Activated T-cell treated with anti-CD3 and anti-CD28 coated beads for 1 hour (primary cell): ENCODE results near the gene MTA1.

ENCODE experiments used
- DNase-seq: peaks from one replicate; pipeline ENCODE4 v3.0.0-alpha.2; 2020; ENCODE audit warnings: low read depth

The MTA1 gene

DNA sequence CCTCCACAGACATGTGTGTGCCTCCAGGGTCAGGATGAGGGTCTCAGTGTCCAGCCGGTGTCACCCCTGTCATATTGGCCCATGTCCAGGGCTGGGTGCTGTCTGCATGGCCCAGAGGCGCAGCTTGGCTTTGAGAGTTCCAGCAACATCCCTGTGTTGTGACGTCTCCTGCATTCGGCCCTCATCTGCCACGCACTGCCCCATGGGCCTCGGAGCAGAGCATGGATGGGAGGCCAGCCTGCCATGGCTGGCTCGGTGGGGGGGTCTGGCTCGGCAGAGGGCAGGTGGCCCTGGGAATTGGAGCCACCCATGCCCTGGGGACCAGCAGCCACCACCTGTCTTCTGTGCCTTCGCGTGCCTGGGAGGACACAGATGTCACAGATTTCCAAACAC, 32.1 kb upstream of the MTA1 start:
- DNase-seq: no peak

DNA sequence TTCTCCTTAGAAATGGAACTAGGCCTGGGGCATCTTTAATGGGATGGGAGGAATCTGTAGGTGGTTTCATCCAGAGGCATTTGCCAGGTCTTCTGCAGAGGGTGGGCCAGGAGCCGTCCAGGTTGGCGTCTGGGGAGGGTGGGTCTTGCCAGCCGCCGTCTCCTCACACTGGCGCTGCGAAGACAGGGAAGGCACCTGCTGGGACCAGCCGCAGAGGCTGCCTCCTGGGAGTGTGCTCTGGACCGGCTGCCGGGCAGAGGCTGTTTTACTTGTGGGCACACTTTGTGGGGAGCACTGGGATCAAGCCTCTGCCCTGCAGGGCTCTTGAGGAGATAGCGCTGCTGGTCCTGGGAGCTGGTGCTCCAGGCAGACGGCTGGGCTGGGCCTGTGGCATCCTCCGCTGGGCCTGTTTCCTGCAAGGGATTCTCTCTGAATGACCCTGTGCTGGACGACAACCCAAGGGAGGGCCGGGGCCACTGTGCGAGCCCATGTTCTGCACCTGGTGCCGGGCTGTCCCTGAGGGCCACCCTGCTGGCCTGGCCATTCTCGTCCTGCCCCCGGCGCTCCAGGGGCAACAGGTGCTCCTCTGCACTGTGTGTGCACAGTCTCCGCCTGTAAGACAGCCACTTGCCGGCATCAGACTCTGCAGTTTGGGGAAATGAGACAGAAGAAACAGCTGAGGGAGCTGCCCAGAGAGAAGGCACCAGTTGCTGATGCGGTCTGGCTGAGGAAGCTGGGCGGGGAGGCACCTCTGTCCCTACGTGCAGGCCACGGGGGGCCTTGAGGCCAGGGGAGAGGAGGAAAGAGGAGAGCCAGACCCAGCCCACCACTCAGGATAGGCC, 31.3 kb upstream of the MTA1 start:
- DNase-seq: no peak

DNA sequence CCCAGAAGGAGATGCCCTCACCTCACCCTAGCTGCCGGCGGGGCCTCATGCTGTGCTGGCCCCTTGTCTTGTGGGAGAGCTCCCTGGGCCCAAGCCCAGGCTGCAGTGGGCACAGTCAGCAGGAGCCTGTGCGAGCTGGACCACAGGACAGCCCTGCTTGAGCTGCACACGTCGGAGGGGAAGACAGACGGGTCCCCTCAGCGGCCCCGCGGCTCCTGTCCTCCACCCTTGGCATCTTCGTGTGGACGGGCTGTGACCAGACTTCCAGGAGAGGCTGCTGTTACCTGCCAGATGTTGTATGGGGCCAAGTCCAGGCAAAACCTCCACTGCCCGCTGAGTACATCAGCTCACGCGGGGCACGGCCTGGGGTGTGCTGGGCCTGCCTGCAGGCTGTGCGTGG, 30.7 kb upstream of the MTA1 start:
- DNase-seq: no peak

DNA sequence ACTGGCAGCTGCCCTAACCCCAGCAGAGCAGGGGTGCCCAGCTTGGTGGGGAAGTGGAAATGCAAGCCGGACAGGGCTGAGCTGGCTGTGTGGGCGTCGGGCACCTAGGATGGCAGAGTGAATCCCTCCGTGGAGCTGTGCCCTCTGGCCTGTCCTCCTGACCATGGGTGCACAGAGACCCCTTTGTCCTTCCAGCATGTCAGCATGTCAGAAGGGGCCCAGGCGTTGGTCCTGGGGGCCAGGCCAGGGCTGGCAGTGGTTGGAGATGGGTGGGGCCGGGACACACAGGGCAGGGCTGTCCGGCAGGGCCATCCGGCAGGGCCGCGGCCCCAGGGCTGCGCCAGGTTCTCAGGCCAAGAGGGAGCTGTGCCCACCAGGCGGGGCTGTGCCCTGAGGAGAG, 30.1 kb upstream of the MTA1 start:
- DNase-seq: no peak

DNA sequence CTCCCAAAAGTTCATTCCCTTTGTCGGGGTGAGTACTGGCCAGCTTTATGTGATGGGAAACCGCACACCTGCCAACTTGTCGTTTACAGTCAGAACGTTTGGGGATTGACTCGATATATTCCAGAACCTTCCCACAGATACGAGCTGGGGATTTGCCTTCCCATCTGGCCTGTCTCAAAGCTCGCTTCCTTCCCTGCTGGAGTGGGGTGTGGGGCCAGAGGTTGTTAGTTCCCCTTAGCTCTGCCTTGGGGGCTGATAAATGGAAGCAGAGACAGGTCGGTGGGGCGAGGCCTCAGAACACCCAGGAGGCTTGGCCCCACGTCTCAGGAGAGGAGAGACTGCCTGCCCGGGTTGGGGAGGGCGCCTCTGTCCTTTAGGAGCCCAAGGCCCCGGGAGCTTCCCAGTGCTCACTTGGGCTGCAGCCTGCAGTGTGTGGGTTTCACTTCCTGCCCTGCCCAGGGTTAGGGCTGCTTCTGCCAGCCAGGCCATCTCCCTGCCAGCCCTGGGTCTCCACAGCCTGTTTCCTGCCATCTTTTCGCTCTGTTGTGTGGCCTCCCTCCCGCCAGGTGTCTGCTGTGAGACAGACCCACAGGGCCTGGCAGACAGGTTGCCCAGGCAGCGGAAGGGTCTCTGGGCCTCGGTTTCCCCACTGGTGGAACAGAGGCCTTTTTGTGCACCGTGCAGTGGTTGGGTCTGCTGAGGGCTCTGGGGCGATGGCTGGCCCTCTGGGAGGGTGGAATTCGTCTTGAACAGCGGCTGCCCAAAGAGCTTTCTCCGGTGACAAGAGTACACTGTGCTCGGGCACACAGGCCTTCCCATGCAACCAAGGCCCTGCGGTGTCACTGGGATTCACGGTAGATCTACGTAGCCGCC, 29.4 kb upstream of the MTA1 start:
- no peak for DNase-seq

DNA sequence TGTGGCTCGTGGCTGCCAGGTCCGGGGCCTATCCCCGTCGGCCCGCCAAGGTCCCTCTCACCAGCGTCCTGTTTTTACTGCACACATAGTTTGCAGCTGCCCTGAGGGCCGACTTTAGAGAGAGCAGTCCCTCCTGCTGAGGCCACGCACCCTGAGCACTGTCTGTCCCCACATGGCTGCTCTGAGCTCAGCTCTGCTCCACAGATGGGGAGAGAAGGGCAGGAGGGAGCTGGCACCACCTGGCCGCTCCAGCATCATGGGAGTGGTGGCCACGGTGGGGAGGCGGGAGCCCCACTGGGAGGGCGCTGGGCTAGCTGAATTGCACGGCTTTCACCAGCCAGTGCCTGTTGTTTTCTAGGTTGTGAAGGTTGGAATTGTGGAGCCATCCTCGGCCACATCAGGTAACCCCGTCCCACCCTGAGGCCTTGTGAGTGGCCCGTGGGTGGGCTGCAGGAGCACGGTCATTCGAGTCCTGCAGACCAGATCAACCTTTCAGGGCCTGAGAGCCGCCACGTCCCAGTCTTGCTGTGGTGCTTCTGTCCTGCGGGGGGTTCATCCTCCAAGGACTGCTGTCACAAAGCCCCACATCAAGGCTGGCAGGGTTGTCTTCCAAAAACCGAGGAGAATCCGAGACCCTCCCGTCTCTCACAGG, 28.7 kb upstream of the MTA1 start:
- DNase-seq: no peak

DNA sequence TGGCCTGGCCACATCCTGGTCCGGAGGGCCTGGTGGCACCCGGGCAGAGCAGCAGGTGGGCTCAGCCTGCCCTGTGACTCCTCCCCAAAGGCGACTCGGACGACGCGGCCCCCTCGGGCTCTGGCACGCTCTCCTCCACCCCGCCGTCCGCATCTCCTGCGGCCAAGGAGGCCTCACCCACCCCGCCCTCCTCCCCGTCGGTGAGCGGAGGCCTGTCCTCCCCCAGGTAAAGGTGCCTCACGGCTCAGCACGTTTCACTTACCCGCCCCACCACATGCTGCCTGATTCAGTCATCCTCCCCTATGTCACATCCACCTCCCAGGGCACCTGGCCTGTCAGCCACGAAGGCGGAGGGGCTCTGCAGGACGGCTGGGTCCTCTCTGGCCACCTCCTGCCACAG, 28.1 kb upstream of the MTA1 start:
- DNase-seq: no peak

DNA sequence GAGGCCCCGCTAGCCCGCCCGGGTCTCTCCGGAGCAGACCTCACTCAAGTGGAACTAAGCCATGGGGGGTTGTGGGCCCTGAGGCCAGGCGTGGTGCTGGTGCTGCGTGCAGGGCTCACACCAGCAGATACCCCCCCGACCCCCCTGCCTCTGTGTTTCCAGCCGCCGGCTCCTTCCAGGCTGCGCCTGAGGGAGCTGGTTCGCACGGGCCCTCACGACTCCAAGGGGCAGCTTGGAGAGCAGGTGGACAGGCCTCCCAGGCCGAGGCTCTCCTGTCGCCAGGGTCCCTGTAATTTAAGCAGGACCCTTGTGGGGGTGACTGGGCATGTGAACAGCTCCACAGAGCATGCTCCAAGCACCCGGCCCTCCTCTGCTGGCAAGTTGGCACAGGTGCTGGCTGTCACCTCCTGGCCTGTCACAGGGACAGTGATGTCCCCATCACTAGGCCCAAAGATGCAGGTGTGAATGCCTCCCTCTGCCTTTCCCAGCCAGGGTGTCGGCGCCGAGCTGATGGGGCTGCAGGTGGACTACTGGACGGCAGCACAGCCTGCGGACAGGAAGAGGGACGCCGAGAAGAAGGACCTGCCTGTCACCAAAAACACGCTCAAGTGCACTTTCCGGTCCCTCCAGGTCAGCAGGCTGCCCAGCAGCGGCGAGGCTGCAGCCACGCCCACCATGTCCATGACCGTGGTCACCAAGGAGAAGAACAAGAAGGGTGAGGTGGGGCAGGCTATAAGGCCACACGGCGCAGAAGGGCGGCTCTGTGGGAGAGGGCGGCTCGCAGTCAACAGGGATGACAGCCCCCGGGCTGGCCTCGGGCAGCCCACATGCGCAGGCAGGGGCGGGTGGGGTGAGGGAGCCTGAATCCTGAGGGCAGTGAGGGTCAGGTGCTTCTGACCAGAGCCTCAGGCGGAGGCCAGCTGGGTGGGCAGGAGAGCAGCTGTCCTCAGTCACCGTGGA, 27.2 kb upstream of the MTA1 start:
- DNase-seq: no peak

DNA sequence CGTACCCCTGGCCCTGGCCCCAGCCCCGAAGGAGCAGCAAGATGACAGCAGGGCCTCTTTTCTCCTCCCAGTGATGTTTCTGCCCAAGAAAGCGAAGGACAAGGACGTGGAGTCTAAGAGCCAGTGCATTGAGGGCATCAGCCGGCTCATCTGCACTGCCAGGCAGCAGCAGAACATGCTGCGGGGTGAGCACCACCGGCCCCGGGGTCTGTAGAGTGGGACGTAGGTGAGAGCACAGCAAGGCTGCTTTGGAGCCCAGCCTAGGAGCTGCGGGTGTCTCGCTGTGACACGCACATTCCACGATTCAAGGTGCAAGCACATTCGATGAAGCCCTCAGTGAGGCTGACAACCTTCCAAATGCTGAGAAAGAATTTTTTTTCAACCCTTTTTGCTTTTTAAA, 26.5 kb upstream of the MTA1 start:
- no peak for DNase-seq

DNA sequence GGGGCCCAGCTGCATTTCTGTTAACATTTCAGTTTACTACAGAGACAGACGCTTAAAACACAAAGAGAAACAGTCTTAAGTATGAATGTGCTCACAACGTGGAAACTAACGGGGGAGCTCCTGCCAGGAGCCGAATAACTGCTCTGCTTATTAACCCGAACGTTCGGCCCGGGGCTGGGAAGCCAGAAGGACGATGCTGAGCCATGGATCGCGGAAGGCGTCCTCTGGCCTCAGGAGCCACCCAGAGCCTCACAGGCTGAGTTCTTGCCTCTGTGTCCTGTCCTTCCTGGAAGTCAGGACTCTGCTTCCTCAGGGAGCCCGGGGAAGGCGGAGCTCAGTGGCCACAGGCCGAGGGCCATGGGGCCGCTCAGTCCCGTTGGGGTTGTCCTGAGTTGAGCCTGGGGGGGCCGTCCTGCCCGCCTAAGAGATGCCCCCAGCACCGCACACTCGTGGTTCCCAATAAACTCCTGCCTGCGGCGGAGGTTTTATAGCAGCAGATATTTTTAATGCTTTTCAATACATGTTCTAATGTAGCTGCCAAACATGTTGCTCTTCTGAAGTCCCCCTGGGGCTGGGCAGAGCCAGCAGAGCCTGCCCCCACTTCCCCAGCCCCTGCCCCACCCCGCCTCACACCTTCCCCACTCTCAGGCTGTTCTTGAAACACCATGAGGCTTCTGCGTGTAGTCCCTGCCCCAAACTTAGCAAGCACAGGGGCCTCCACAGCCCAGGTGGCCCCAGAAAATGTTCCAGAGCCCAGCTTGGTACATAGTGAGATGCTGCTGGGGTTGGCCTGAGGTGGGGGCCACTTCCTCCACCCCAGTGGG, 24.7 kb upstream of the MTA1 start:
- no peak for DNase-seq

DNA sequence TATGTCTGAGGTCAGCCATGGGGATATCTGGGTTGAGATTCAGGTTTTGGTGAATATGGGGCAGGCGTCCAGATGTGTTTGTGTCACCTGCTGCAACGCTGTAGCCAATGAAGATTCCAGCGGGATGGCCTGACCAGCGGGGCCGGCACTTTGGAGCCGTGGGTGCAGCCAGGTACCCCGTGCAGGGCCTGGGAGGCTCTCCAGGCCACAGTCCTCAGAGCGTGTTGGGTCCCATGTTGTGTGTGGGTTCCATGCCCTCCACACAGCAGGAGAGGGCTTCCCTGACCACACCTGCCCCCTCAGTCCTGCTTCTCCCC, 24.1 kb upstream of the MTA1 start:
- no peak for DNase-seq

DNA sequence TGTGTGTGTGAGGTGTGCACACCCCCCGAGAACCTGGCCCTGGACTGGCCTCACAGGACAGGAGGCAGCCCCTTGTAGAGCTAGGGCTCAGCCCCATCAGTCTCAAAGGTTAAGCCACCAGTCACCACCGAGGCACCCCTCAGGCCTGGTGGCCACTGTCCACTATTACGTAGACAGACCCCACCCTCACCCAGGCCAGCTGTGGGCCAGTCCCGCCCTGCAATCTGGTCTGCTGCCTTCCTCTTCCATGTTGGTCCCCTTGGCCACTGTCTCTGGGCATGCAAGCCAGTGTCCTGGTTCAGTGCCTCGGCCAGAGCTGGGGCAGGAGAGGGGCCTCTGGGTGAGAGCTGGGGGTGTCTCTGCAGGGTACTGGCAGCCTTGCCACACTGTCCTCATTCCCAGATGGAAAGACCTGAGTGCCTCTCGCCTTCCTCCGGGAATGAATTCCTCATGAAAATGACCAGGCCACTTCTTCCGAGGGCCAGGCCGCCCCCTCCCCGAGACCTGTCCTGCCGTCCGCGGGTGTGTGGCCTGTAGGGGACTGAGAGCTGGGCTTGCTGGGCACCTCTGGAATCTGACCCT, 22.2 kb upstream of the MTA1 start:
- no peak for DNase-seq

DNA sequence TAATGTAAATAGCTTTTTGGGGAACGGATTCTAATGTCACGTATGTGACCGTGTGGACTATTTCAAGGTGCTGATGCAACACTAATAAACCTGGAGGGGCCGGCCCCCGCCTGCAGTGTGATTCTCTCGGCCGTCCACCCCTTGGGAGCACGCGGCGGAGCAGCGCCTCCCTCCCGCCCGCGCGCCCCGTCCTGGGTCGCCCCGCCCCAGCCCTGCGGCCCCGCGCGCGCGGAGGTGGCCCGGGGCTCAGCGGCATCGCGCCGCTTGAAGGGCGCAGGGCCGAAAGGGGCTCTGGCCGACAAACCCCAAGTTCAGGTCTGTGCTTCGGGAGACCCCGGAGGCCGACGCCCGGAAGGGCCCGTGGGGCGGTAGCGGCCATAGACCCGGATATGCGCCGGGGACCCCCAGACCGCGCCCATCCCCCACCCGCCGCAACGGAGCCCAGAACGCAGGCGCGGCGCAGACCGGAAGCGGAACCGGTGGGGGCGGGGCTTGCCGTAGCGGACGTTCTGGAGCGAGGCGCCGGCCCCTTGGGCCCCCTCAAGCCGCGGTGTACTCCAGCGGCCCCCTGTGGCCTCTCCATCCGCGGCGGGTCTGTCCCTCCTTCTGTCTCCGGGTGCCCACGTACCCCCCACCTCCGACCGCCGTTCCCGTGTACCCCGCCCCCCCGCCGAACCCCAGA, 21.4 kb upstream of the MTA1 start, which contains the start of gene TEX22:
Gene TEX22, plus strand, starts transcription at position 495 of the 682 bp plus-strand sequence. CDS start 803 bp downstream, outside the sequence.
- DNase-seq: peak; percentile 91

DNA sequence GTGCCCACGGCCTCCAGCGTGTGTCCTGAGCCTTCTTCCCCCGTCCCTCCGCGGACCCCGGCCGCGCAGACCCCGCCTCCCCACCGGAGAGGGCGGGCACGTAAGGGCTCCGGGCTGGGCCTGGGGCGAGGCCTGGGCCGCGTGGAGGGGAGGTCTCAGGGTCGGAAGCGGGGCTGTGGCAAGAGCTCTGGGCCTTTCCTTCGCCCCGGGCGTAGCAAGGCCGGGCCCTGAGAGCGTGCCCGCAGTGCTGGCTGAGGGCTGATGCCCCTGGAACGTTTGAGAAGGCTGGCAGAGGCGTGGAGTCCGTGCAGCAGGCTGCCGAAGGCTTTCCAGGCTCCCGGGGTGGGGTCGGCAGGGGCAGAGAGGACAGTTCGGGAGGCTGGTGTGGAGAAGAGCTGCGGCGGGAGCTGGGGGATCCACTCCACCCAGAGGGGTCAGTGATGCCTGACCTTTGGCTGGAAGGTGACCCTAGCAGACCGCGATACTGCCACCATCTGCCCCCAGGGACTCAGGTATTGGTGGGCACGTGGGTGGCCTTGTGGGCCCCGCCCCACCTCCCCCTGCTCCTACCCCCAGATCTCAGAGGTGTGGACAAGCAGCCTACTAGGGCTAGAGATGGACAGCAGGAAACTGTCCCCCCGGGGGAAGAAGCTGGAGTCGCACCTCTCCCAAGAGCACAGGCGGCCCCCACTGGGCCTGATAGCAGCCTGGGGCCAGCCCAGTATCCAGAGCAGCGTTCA, 20.7 kb upstream of the MTA1 start:
- DNase-seq: no peak

DNA sequence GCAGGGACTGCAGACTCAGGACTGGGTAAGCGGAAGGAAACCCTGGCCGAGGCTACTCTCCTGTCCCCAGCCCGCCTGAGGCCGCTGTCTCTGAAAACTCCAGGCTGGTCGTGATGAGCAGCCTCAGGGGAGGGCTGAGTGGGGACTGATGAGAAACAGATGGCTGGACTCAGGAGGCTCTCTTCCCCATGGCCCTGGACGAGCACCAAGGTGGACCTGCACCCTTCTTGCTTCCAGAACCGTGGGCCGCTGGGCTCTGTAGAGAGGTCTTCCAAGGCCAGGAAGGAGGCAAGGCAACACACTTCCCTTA, 20.2 kb upstream of the MTA1 start:
- DNase-seq: no peak

DNA sequence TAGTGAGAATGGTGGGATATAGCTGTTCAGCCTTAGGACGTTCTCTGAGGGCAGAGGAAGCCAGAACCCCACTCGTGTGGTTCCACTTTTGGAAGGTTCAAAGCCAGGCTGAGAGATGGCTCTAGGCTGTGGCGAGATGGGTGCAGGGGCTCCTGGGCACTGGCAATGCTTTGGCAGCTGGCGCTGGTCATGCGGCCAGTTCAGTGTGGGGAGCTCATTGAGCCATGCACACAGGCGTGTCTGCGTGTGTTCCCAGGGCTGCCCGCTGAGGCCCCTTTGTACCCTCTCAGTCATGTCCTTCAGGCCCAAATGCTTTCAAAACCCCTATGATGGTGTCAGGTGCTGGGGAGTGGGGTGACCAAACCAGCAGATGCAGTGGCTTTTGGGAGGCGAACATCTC, 19.6 kb upstream of the MTA1 start:
- no peak for DNase-seq

DNA sequence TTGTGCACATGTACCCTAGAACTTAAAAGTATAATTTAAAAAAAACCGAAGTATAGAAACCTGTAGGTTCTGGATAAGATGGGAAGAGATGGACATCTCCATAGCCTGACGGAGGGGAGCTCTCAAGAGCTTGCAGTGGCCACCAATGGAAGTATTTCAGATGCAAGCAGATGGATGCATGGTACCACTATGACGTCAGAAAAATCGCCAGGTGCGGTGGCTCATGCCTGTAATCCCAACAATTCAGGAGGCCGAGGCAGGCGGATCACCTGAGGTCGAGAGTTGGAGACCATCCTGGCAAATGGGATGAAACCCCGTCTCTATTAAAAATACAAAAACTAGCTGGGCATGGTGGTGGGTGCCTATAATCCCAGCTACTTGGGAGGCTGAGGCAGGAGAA, 17.9 kb upstream of the MTA1 start:
- DNase-seq: no peak

DNA sequence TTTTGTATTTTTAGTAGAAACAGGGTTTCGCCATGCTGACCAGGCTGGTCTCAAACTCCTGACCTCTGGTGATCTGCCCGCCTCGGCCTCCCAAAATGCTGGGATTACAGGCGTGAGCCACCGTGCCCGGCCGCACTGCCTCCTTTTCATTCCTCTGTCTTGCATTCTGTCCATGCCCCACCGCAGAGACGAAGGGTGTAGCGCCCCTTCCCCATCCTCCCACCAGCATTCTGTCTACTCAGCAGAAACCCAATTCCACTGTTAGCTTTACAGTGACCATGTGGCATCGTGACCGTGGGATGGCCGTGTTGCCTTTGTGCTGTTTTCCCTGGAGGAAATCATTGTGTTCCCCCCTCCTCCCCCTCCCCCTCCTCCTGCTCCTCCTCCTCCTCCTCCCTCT, 11.0 kb upstream of the MTA1 start:
- no peak for DNase-seq

DNA sequence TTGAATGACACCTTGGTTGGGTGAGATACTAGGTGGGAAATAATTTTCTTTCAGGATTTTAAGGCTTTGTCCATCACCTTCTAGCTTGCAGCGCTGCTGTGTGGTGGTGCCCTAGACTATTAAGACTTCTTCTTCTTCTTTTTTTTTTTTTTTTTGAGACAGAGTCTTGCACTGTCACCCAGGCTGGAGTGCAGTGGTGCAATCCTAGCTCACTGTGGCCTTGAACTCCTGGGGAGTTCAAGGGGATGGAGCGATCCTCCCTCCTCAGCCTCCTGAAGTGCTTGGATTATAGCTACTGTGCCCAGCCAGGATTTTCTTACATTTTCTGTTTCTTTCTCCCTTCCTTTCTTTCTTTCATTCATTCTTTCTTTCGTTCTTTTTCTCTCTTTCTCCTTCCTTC, 10.3 kb upstream of the MTA1 start:
- no peak for DNase-seq
